Endothelial cell (in vitro differentiated cells): ENCODE data around the gene HYAL4. TPM values are rescaled to one million over a fixed set of nuclear protein-coding genes. Genes with fewer than 3 reads are reported as not detected.
"Not testable (repeated sequence)": the region's sequence is repeated elsewhere in the genome, so short reads cannot be mapped to it uniquely, and the experiment has no call there.

Experiments
- DNase-seq: peaks from one replicate; pipeline ENCODE4 v3.0.0; 2021; ENCODE audit warnings: low spot score
- H3K27ac Mint-ChIP-seq: one replicate; pipeline ENCODE4 v1.8.0; 2021; ENCODE audit warnings: mixed read lengths, inconsistent platforms; ENCODE audit not compliant: unreplicated experiment
- H3K27me3 Mint-ChIP-seq: one replicate; pipeline ENCODE4 v1.8.0; 2021; ENCODE audit warnings: mild to moderate bottlenecking, moderate library complexity, mixed read lengths, inconsistent platforms; ENCODE audit not compliant: unreplicated experiment
- H3K36me3 Mint-ChIP-seq: one replicate; pipeline ENCODE4 v1.8.0; 2021; ENCODE audit warnings: mild to moderate bottlenecking, low read depth, mixed read lengths, inconsistent platforms; ENCODE audit not compliant: unreplicated experiment
- H3K4me1 Mint-ChIP-seq: one replicate; pipeline ENCODE4 v1.8.0; 2021; ENCODE audit warnings: mild to moderate bottlenecking, mixed read lengths, inconsistent platforms; ENCODE audit not compliant: unreplicated experiment
- H3K4me3 Mint-ChIP-seq: one replicate; pipeline ENCODE4 v1.8.0; 2021; ENCODE audit warnings: mild to moderate bottlenecking, mixed read lengths, inconsistent platforms; ENCODE audit not compliant: unreplicated experiment
- H3K9me3 Mint-ChIP-seq: one replicate; pipeline ENCODE4 v1.8.0; 2021; ENCODE audit warnings: mixed read lengths, inconsistent platforms; ENCODE audit not compliant: unreplicated experiment
- CTCF ChIP-seq: fragments of 200-600 bp; sonication (generic); IDR thresholded peaks from one replicate; pipeline ENCODE4 v1.5.0; 2021; ENCODE audit warnings: antibody characterized with exemption; ENCODE audit not compliant: unreplicated experiment
- total RNA-seq: library from RNA; stranded (reverse); fragmentation: NEBNext Ultra II Directional; extraction: Animal tissue kit (Norgen Biotek cat#: 25700); gene quantifications from one replicate; pipeline ENCODE4 v1.2.1, GENCODE V29; 2021; ENCODE audit not compliant: unreplicated experiment

HYAL4 gene
- total RNA-seq, 1 donor from 2014 or later: 3.1 TPM

GRCh38 chr7:123876557-123877256 is 31.7 kb downstream of the HYAL4 start:
- Mint-ChIP-seq H3K27me3 (no peaks in the 10 kb centered on the region), H3K4me1 (peaks cover 4% of the 10 kb centered on the region), H3K4me3 (no peak overlapping the region), H3K36me3 (no peaks in the 10 kb centered on the region), H3K9me3 (no peaks in the 10 kb centered on the region), H3K27ac (no peak overlapping the region)
- TF ChIP-seq CTCF: no peak
- DNase-seq: no peak

GRCh38 chr7:123879628-123880027 is 34.7 kb downstream of the HYAL4 start:
- Mint-ChIP-seq H3K4me1 (peaks cover 4% of the 10 kb centered on the region), H3K9me3 (no peaks in the 10 kb centered on the region), H3K4me3 (no peak overlapping the region)

DNA sequence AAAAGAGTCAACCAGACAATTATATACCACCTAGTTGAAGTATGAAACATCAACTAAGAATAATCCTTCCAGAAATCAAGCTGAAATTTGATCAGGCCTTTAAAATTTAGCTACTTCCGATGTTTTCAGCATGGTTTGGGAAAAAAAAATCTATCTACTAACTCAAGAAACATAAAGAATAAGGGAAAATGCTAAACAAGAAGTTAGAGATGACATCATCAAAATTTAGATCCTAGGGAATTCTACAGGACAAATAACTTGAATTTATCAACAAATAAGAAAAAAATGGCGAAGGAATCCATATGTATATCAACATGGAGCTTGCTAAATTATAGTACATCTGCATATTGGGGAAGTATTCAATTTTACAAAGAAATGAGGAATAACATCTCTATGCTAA is 36.3 kb downstream of the HYAL4 start:
- no peaks in the 10 kb centered on the region for H3K27me3 Mint-ChIP-seq
- H3K36me3 Mint-ChIP-seq: no peaks in the 10 kb centered on the region
- no peak overlapping the region for H3K27ac Mint-ChIP-seq
- no peak overlapping the region for H3K4me3 Mint-ChIP-seq
- no peak for DNase-seq
- no peak for TF ChIP-seq CTCF
- H3K9me3 Mint-ChIP-seq: no peaks in the 10 kb centered on the region
- H3K4me1 Mint-ChIP-seq: peaks cover 4% of the 10 kb centered on the region

More at GRCh38 chr7:123879628-123880027, 34.7 kb downstream of the HYAL4 start:
- Mint-ChIP-seq H3K27ac (no peak overlapping the region), H3K36me3 (no peaks in the 10 kb centered on the region), H3K27me3 (no peaks in the 10 kb centered on the region)
- no peak for TF ChIP-seq CTCF
- DNase-seq: no peak

GRCh38 chr7:123883154-123883553 is 38.2 kb downstream of the HYAL4 start:
- H3K27ac Mint-ChIP-seq: no peak overlapping the region
- TF ChIP-seq CTCF: no peak
- DNase-seq: no peak
- no peaks in the 10 kb centered on the region for H3K27me3 Mint-ChIP-seq
- H3K9me3 Mint-ChIP-seq: no peaks in the 10 kb centered on the region
- no peaks in the 10 kb centered on the region for H3K4me1 Mint-ChIP-seq
- no peaks in the 10 kb centered on the region for H3K36me3 Mint-ChIP-seq
- H3K4me3 Mint-ChIP-seq: no peak overlapping the region

GRCh38 chr7:123888192-123888591 is 43.2 kb downstream of the HYAL4 start:
- TF ChIP-seq CTCF: no peak
- Mint-ChIP-seq H3K9me3 (no peaks in the 10 kb centered on the region), H3K4me3 (no peak overlapping the region), H3K36me3 (no peaks in the 10 kb centered on the region), H3K27ac (no peak overlapping the region), H3K27me3 (no peaks in the 10 kb centered on the region), H3K4me1 (no peaks in the 10 kb centered on the region)
- no peak for DNase-seq

GRCh38 chr7:123894753-123895152 is 49.8 kb downstream of the HYAL4 start:
- DNase-seq, H3K4me3 Mint-ChIP-seq: not testable (repeated sequence)

More at GRCh38 chr7:123894753-123895152, 49.8 kb downstream of the HYAL4 start:
- not testable (repeated sequence) for H3K36me3 Mint-ChIP-seq, H3K9me3 Mint-ChIP-seq, H3K27ac Mint-ChIP-seq, H3K27me3 Mint-ChIP-seq, H3K4me1 Mint-ChIP-seq
